Measurements from ENCODE around the gene C2orf76.

C2orf76 gene

DNA sequence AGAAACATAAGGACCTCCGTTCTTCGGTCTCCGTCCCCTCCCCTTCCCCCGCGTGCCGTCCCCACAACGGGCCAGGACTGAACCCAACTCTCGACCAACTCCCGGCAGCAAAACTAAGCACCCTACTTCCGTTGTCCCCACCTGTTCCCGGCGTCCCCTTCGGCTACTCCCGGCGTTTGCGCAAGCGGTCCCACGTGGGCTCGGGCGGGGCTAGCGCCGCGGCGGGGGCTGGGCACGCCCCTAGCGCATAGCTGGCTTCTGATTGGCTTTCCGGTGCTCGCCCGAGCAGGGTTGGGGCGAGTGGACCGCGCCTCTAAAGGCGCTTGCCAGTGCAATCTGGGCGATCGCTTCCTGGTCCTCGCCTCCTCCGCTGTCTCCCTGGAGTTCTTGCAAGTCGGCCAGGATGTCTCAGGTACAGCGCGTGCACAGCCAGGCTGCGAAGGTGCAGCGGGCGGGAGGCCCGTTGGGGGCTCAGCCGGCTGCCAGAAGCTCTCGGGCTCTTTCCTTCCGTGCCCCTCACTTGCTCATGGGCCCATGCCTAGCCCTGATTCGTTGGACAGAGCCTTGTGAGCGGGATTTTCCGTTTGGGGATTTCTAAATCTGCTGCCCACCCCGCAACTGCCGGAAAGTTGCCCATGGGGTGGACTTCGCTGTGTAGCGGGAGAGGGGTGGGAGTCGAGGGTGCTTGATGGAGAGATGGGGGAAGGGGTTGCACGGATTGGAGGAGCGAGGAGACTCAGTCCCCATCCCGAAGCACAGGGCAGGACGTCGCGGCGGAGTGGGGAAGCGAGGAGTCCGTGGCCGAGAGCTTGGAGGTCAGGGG is at the start of gene C2orf76, which contains the start of gene DBI:
Gene C2orf76 (minus strand): TSS at position 186 of the 823 bp plus-strand sequence. CDS start 26,875 bp downstream, outside the sequence.
Gene DBI (plus strand): TSS at position 329 of the 823 bp plus-strand sequence. CDS start 75 bp downstream, at position 404.
- no peak for TF ChIP-seq CTCF (IDR thresholded peaks at IDR 0.05; ENCODE audit: low read depth, low read length, missing control alignments)
- peak; percentile 92 for DNase-seq (ENCODE audit: low read depth)

DNA sequence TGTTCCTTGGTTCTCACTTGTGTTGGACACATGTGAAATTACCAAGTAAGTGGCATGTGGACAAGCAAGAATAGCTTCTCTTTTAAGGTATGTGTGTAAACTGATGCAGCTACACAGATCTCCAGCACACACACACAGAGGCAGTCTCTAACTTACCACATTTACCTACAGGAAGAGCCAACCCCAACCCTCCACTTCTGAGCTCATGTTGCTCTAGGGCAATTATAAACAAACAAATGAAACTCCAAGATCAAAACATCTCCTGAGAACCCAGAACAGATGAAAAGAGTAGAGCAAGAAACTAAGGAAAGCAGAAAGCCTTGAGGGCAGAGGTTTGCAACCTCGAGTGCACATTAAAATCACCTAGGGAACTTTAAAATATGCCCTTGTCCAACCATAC is 49.0 kb upstream of the C2orf76 start:
- TF ChIP-seq CTCF (IDR thresholded peaks at IDR 0.05; ENCODE audit: low read depth, low read length, missing control alignments): no peak
- no peak for DNase-seq (ENCODE audit: low read depth)
- H3K4me3 ChIP-seq (ENCODE audit: low read depth, low read length): no peak overlapping the region

More for the DNA sequence above, at the start of gene C2orf76, which contains the start of gene DBI:
- peak within 1 kb of the TSS; percentile 91 for H3K4me3 ChIP-seq (ENCODE audit: low read depth, low read length)

DNA sequence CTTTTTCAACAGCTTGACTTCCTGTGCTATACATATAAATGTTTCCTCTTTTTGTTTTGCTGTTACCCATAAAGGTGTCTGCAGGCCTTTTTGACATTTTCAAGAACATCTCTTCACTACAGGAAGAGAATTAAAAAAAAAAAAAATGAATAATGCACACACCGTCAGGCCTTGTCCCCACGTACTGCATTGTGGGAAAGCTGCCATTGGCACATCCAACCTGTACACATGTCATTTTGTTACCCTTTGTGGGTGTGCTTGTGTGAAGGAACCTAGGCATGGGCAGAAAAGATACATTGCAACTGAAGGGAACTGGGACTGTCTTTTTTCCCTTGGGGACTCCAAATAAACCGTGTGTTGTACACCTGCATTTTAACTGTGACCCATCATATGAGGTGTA is 48.3 kb upstream of the C2orf76 start:
- no peak for DNase-seq (ENCODE audit: low read depth)
- TF ChIP-seq CTCF (IDR thresholded peaks at IDR 0.05; ENCODE audit: low read depth, low read length, missing control alignments): no peak
- H3K4me3 ChIP-seq (ENCODE audit: low read depth, low read length): no peak overlapping the region

DNA sequence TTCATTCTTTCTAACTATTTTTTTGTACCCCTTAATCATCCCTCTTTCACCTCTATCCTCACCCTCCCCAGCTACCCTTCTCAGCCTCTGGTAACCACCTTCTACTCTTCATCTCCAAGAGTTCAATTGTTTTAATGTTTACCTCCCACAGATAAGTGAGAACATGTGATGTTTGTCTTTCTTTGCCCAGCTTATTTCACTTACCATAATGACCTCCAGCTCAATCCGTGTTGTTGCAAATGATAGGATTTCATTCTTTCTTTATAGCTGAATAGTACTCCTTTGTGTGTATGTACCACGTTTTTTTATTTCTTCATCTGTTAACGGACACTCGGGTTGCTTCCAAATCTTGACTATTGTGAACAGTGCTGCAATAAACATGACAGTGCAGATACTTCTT is 42.9 kb upstream of the C2orf76 start:
- DNase-seq (ENCODE audit: low read depth): no peak
- TF ChIP-seq CTCF (IDR thresholded peaks at IDR 0.05; ENCODE audit: low read depth, low read length, missing control alignments): no peak

GRCh38 chr2:119408221-119408619 is 41.6 kb upstream of the C2orf76 start:
- no peak overlapping the region for H3K4me3 ChIP-seq (ENCODE audit: low read depth, low read length)
- no peak for TF ChIP-seq CTCF (IDR thresholded peaks at IDR 0.05; ENCODE audit: low read depth, low read length, missing control alignments)
- no peak for DNase-seq (ENCODE audit: low read depth)

More for the DNA sequence above, 42.9 kb upstream of the C2orf76 start:
- no peak overlapping the region for H3K4me3 ChIP-seq (ENCODE audit: low read depth, low read length)

DNA sequence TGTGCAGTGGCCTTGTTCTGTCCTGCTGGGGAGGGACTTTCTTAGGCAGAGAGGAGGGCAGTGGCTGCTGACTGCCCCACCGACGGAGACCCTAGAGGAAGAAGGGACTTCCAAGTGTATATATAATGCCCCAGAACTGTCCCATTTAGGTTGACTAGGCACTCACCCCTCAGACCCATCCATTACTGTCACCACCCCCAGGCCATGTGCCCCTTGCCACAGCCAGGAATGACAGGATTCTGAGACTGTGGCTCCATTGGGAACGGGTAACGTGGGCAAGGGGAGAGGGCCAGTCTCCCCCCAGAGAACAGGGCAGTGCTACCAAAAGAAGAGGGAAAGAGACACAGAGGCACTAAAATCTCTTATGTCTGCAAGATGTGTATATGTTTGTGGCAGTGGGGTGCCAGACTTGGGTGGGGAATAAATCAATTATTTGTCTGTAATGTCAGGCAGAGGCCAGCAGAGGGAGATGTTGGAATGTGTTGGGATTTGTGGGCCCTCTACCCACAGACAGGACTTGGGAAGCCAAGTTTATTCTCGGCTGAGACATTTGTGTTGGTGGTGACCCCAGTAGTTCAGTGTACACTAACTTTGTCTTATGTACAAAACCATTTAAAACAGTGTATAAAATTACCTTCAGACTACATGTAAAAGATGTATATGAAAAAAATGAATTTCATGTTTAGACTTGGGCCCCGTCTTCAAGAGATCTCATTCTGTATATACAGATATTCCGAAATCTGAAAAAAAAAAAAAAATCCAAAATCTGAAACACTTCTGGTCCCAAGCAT is 41.0 kb upstream of the C2orf76 start:
- no peak overlapping the region for H3K4me3 ChIP-seq (ENCODE audit: low read depth, low read length)
- DNase-seq (ENCODE audit: low read depth): peak; percentile 13
- peak; percentile 77 for TF ChIP-seq CTCF (IDR thresholded peaks at IDR 0.05; ENCODE audit: low read depth, low read length, missing control alignments)
